PC-3 (cell line): Measurements from ENCODE around the gene RNF148.

Experiments
- CTCF ChIP-seq: fragments of 300-600 bp; sonication (generic); conservative IDR thresholded peaks from 2 replicates; pipeline ENCODE4 v1.5.1; 2017; ENCODE audit warnings: antibody characterized with exemption, low read depth, mild to moderate bottlenecking, low read length
- EZH2 ChIP-seq: fragments of 300-600 bp; sonication (generic); IDR thresholded peaks from one replicate; pipeline ENCODE4 v1.6.1; 2017; ENCODE audit warnings: antibody characterized with exemption, mild to moderate bottlenecking, low read length; ENCODE audit not compliant: unreplicated experiment
- EZH2phosphoT487 ChIP-seq: fragments of 300-600 bp; sonication (generic); IDR thresholded peaks from 2 replicates; pipeline ENCODE4 v1.6.1; 2018; ENCODE audit warnings: mild to moderate bottlenecking, antibody characterized with exemption, low read length, borderline replicate concordance

GRCh38 chr7:122684504-122684903 is 18.2 kb downstream of the RNF148 start:
- TF ChIP-seq CTCF (no peak), EZH2 (no peak), EZH2phosphoT487 (no peak)
